ENCODE data around the gene TCF12.

DNA sequence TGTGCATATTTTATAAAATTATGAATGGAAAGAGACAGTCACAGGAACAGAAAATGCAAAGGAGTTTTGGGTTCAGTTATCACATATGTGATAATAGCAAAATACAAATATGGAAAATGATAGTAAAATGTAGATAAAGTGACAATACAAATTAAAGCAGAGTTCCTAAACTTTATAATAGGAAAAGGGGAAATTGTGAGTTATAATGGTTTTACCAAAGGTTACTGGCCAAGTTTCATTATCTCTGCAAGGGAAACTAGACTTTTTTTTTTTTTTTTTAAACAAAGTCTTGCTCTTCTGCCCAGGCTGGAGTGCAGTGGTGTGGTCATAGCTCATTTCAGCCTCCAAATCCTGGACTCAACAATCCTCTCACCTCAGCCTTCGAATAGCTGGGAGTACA lies 229.2 kb downstream of the TCF12 start:
- no peak for TF ChIP-seq CTCF (IDR thresholded peaks at IDR 0.05)
- TF ChIP-seq POLR2A (IDR thresholded peaks at IDR 0.05) = no peak
- TF ChIP-seq POLR2AphosphoS5 (IDR thresholded peaks at IDR 0.05) = no peak
